HG03175 (cell line): ENCODE data around the gene TNIP1.
A peak's percentile ranks its signal among the peaks of the same experiment; 100 is the strongest.

Source experiments
- ATAC-seq: cut with Tn5 transposase; IDR thresholded peaks from one replicate; pipeline ENCODE4 v1.9.1; 2021; ENCODE audit warnings: mild to moderate bottlenecking, moderate library complexity; ENCODE audit not compliant: unreplicated experiment

TNIP1 gene

GRCh38 chr5:151106043-151106442, 25.2 kb upstream of the TNIP1 start:
- ATAC-seq = no peak

GRCh38 chr5:151105561-151105960, 24.7 kb upstream of the TNIP1 start:
- ATAC-seq = no peak

DNA sequence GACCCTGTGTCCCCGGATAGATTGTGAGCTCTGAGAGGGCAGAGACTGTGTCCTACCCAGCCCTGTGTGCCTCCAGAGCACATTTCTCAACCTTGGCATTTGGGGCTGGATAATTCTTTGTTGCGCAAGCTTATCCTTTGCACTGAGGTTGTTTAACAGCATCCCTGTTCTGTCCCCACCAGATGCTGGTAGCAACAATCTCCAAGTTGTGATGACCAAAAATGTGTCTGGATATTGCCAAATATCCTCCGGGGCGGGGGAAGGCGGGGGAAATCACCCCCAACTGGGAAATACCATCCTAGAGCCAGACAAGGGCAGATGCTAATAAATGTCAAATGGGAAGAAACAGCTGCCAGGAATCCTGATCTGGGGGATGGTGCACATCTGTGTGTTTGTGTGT, 24.0 kb upstream of the TNIP1 start:
- ATAC-seq = no peak

DNA sequence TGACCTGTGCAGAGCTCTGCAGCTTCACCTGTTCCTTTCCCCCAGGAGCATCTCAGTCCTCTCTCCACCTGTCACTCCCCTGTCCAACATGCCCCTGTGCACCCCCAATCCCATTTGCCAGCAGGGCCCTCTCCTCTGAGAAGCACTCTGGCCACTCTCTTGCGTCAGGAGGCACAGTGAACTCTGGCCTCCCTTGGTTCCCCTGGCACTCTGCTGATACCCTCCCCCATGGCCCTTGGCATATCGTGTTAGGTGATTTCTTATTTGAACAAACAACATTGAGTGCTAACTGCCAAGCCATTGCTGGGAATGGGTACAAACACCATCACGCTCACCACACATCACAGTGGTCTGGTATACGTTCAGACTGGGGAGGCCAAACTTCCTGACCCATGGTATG, 20.9 kb upstream of the TNIP1 start:
- no peak for ATAC-seq

DNA sequence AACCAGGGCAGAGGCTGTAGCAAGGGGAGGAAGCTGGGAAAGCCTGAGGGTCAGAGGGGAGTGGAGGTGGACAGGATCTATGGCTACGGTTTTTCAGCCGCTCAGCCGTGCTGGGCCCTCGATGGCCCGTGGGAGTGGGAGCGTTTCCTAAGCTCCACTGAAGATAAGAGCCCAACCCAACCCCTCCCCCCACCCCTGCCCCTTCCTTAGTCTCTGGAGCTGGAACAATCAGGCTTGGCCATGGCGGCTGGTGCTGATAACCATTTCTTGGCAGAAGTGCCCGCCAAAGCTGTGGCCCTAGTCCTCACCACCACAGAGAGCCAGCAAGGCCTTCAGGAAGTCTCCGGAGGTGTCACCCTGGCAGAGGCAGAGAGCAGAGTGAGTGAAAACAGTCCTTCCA, 20.3 kb upstream of the TNIP1 start:
- no peak for ATAC-seq

DNA sequence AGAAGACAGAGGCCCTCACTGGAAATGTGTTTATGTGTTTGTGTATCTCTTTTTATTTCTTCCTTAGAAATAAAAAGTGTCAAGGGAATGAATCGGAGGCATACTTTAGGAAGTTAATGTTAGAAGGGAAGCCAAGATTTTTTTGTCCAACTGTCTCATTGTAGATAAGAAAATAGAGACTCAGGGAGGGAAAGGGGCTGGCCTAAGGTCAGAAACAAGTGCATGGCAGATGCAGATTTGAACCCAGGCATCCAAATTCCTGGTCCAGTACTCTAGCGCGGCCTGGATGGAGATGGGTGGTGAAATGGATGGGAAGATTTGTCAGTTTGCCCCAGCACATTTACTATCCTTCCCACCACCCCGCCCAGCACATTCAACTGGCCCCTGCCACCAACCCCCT, 19.8 kb upstream of the TNIP1 start:
- ATAC-seq = no peak

DNA sequence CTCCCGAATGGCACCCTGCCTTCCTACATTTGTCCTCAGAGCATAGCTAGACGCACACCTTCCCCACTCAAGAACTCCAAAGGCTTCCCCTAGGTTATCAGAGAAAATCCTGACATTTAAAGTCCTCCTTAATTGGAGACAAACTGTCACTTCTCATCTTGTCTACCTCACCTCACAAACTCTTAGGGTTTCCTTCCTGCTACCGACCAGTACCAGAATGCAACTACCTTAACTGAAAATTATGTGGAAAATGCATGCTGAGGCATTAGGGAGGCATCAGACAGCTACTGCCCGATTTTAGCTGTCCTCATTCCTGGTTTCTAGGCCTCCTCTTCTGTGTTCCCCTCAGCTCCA, 17.9 kb upstream of the TNIP1 start:
- ATAC-seq = no peak

- peak; percentile 56 for ATAC-seq
Measured at GRCh38 chr5:151097820-151098767, 17.3 kb upstream of the TNIP1 start.

DNA sequence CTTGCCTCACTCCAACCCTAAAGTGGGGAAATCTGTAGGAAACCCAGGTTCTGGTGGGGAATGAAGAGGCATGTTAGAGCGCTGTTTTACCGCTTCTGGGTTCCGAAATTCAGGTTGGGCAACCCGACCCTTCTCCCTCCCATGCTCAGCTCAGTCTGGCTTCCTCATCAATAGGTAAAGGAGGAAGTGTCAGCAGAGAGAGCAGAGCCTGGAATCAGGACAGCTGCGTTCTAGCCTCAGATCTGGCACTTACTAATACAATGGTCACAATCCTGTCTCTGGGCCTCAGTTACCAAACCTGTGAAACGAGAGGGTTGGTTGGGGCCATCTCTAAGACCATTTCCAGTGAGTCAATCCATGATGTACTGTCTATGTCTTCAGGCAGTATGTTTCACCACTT, 16.2 kb upstream of the TNIP1 start:
- ATAC-seq = no peak

DNA sequence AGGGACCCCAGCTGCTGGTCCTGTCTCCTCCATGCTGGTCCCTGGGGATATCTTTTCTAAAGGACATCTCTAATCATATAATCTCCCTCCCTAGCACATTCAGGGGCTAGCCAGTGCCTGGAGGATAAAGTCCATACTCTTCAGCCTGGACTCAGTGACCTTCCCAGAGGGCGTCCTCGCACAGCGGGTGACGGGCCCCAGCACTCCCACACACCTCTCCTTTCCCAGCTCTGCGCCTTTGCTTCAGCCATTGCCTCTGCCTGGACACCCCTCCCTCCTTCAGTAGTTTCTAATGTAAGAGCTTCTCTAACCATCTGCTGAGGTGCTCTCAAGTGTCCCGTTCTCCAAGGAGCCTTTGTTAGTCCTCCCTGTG, 15.2 kb upstream of the TNIP1 start:
- no peak for ATAC-seq

DNA sequence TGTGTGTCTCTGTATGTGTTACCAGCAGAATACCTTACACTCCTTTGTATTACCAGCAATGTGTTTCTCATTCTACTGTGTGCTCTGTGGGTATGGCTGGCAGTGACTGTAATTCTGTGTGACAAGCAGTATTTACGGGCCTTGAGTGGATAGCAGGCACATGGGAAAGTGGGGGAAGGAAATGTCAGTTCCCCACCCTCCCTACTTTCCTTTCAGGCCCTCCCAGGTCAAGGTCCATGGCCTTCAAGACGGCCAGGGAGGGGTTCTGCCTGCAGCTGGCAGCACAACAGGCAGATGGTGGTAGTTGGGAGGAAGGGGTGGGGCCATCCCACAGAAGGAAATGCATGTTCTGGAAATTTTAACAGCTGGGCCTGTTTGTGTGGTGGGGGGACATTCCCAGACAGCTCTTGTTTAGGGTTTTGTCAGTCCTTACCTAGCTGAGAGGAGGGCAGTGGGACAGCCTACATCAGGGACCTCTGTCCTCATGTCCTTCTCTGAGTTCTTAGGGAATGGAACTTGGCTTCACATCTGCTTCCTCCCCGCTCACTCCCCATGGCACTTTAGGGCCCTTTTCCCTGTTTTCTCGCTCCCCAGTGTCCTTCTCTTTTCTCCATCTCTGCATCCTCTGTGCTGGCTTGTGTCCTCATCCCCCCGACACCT, 14.6 kb upstream of the TNIP1 start:
- ATAC-seq = no peak

DNA sequence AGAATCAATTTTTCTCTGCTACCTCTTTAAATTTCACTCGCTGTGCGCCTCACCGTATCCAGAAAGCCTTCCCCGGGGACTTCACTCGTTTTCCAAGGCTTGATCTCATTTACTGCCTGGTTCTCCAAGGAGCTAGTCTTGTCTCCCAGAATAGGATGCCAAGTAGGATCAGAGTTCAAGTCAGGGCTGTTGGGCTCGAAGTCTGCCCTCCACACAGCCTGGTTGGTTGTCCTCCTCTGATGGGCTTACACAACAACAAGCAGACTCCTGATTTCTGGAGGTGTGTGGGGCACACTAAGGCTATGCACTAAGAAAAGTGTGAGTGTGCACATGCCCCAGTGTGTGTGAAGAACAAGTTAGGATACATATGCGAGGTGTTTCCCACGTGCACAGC, 14.0 kb upstream of the TNIP1 start:
- no peak for ATAC-seq

GRCh38 chr5:151094030-151094851, 13.4 kb upstream of the TNIP1 start:
- ATAC-seq = peak; percentile 76

- ATAC-seq = no peak
Measured at GRCh38 chr5:151093476-151093889, 12.6 kb upstream of the TNIP1 start.

DNA sequence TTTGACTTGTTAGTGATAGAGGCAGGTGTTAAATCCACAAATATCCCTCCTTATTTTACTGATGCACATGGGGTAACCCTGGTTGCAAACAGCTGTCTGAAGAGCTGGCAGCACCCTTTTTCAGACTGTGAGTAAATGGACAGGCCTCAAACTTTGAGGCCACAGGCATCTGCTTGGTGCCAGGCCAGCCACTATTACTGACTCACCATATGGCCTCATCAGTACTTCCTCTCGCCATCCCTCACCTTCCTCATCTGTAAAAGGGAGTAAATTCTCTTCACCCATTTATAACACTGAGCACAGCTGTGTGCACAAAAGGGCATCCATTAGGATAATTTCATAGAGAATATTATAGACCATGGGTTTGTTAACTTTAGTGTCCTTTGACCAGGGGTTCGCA, 11.9 kb upstream of the TNIP1 start:
- no peak for ATAC-seq

GRCh38 chr5:151089726-151090125, 8.9 kb upstream of the TNIP1 start:
- no peak for ATAC-seq

- ATAC-seq = no peak
Measured at GRCh38 chr5:151088986-151089385, 8.2 kb upstream of the TNIP1 start.

- ATAC-seq = no peak
Measured at GRCh38 chr5:151087486-151087885, 6.7 kb upstream of the TNIP1 start.

- peak; percentile 72 for ATAC-seq
Measured at GRCh38 chr5:151086905-151087360, 6.1 kb upstream of the TNIP1 start.

DNA sequence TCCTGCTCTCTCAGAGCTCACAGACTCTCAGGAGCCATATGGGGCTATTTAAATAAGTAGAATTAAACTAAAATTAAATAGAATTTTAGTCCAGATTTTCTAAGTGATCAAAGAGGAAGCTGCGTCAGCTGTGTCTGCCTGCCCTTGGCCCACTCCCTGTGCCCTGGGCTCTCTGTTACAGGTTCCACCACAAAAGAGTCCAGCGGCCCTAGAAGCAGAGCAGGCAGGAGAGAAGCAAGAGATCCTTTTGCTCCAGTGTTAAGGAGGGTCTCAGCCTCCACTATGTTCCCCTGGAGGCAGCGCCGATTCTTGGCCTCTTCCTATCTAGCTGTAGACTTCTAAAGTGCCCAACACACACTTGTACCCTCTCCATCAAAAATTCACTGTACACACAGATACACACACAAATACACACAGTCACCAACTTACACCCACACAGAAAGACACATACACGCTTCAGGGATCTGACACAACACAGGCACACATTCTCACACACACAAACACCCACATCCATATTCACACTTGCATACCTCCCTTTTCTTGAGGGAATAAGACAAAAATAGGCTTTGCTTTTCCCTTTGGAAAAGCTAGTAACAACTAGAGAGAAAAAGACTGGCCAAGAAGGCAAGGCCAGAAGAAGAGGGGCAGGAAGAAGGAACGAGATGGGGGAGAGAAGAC, 5.5 kb upstream of the TNIP1 start:
- ATAC-seq = no peak

DNA sequence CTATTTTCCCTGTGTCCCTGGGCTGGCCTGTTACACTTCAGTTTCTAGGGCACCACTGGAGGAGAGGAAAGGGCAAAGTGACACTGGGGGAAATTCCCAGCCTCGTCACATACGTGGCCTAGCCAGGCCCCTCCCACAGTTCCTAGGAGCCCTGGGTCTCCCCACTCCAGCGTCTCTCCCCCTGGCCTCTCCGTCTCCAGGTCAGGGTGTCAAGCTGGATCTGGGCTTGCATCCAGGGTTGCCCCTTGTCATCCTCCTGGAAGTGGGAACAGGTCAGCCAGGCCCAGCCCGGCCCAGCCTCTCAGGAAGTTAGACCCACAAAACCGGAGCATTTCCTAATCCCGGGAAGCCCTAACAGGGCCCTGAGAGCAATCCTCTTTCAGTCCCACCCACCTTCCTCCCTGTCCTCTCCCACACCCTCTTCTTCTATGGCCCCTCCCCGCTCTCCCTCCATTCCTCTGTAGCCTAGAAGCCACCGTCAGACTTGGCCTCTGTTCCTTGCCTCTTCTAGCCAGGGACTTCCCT, 4.7 kb upstream of the TNIP1 start:
- no peak for ATAC-seq
